Ectodermal cell (in vitro differentiated cells): ENCODE data around the gene SLC35C1.

ENCODE experiments used
- H3K27ac ChIP-seq: 2 replicates; pipeline ENCODE4 v1.7.0; 2013; ENCODE audit warnings: mild to moderate bottlenecking, low read depth, low read length; ENCODE audit not compliant: insufficient read depth, poor library complexity, severe bottlenecking
- H3K27me3 ChIP-seq: 2 replicates; pipeline ENCODE4 v1.7.0; 2013; ENCODE audit warnings: mild to moderate bottlenecking, low read length; ENCODE audit not compliant: insufficient read depth, control insufficient read depth, poor library complexity, severe bottlenecking
- H3K36me3 ChIP-seq: one replicate; pipeline ENCODE4 v1.7.0; 2013; ENCODE audit warnings: low read length; ENCODE audit not compliant: control insufficient read depth, insufficient read depth
- H3K4me1 ChIP-seq: one replicate; pipeline ENCODE4 v1.7.0; 2013; ENCODE audit warnings: low read length; ENCODE audit not compliant: control insufficient read depth, insufficient read depth
- H3K4me3 ChIP-seq: 2 replicates; pipeline ENCODE4 v1.7.0; 2013; ENCODE audit warnings: low read depth, low read length, control low read depth; ENCODE audit not compliant: insufficient read depth
- H3K9me3 ChIP-seq: 2 replicates; pipeline ENCODE4 v1.7.0; 2013; ENCODE audit warnings: mild to moderate bottlenecking, low read length, moderate library complexity; ENCODE audit not compliant: control insufficient read depth
- WGBS, 2 experiments: methylation state at CpG; one replicate each; pipeline ENCODE4 v1.1.7; 2013; ENCODE audit warnings: missing lambda C conversion rate in 2 of 2; 5-methylcytosine and 5-hydroxymethylcytosine counted together

Gene SLC35C1

DNA sequence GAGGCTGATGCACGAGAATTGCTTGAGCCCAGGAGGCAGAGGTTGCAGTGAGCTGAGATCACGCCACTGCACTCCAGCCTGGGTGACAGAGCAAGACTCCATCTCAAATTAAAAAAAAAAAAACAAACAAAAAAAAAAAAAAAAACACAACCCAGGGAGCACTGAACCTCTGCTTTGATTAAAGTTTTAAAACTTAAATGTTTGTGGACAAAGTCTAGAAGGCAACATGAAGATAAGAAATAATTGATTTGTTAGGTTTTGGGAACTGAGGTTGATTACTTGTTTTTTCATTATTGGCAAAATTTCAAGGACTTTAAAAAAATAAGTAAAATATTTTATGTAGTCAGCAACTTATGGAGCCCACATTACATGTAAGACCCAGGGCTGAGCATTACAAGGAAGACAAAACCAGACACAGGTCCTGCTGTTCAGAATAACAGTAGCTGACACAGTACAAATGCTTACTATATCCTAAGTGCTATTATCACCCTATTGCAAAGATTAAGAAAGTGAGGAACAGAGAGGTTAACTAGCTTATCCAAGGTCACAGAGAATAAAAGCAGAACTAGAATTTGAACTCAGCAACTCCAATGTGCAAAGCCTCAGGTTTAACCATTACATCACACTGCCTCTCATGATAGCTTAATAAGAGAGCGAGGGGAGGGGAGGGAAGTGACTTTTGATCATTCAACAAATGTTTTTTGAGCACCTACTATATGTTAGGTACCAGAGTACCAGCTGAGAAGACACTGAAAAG lies 40.1 kb downstream of the SLC35C1 start:
- Histone ChIP-seq H3K4me1 (peaks cover 17% of the 10 kb centered on the region), H3K36me3 (no peaks in the 10 kb centered on the region), H3K9me3 (no peaks in the 10 kb centered on the region), H3K27me3 (peaks cover 30% of the 10 kb centered on the region), H3K4me3 (no peak overlapping the region), H3K27ac (no peak overlapping the region)
- WGBS, 2 experiments, result 74 to 78% methylated on average over 3 of the region's 3 CpGs

DNA sequence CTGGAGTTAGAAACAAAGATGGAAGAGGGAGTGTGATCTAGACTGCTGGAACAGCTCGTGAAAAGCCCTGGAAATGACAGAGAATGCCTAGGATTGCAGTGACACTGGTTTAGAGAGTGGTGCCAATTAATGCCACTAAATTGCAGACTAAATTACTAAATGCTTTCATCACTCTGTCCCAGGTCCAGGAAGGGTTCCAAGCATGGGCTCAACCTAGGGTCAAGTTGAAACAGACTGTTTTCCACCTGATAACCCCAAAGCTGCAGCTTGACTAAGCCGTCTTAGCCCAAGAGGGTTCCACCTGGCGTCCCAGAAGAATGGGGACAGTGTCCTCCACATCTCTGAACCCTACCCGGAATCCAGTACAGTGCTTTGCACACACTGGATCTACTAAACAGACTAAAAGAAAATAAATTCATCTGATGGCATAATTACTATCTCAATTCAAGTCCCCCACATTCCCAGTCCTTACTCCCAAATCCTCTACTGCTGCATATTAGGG lies 41.3 kb downstream of the SLC35C1 start:
- H3K4me1 ChIP-seq, result peaks cover 17% of the 10 kb centered on the region
- no peak overlapping the region for H3K4me3 ChIP-seq
- H3K27me3 ChIP-seq, result peaks cover 30% of the 10 kb centered on the region
- 72 to 78% methylated on average over 4 of the region's 4 CpGs for WGBS, 2 experiments
- H3K9me3 ChIP-seq, result no peaks in the 10 kb centered on the region
- no peaks in the 10 kb centered on the region for H3K36me3 ChIP-seq
- H3K27ac ChIP-seq, result no peak overlapping the region

DNA sequence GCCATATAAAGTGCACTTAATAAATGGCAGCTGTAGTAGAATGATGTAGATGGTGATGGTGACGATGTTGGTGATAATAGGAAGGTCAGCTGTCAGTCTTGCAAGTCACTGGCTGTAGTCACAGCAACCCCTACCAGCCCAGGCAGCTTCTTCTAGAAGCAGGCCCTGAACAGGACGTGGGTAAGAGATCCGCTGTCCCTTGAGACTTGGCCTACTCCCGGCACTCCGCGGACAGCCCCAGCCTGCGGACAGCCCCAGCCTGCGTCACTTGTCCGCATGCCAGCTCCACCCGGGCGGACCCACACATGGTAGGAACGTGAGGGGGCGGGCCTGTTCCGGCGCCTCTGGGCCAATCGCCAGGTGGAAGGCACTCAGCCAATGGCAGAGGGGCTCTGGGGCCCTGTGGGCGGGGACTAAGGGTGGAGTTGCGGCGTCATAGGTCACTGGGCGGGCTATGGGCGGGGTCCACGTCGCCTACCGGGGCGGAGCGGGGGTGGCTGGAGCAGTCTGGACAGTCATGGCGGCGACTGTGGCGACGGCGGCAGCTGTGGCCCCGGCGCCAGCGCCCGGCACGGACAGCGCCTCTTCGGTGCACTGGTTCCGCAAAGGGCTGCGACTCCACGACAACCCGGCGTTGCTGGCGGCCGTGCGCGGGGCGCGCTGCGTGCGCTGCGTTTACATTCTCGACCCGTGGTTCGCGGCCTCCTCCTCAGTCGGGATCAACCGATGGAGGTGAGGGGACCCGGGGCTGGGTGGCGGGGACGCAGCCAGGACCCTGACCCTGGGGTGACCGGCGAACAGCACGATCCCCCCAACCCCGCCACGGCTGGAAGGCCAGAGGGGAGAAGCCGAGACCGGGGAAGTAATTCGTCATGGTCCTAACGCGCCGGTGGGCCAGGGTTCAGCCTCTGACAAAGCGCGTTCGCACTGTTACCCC lies 42.3 kb downstream of the SLC35C1 start, which contains the start of gene CRY2:
TSS of gene CRY2 (plus strand) at position 502 of the 937 bp plus-strand sequence. CDS start at position 518, 16 bp downstream.
- peak within 1 kb of the TSS; percentile 79 for H3K27ac ChIP-seq
- peaks cover 21% of the 10 kb centered on the region for H3K4me1 ChIP-seq
- H3K36me3 ChIP-seq, result no peaks in the 10 kb centered on the region
- H3K27me3 ChIP-seq, result peaks cover 30% of the 10 kb centered on the region
- no peaks in the 10 kb centered on the region for H3K9me3 ChIP-seq
- WGBS, 2 experiments, result 1% methylated on average over 75 of the region's 75 CpGs
- H3K4me3 ChIP-seq, result peak within 1 kb of the TSS; percentile 66

DNA sequence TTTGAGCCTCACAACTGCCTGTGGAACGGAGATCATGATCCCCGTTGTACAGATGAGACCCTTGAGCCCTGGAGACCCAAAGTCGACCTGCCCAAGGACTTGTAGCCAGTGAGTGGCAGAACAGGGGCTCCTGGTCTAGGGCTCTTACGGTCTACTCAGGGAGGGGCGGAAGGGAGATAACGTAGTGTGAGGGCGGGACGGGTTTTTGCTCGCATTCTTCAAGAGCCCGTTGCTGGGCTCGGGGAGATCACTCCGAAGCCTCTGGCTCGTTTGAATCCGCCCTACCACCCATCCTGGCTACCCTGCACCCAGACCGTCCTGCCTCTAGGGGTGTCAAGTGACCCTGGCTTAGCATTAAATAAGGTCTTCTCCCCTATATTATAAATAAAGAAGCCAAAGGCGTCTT lies 43.0 kb downstream of the SLC35C1 start:
- Histone ChIP-seq H3K4me3 (peak overlapping the region; percentile 66), H3K27me3 (peaks cover 30% of the 10 kb centered on the region), H3K36me3 (no peaks in the 10 kb centered on the region), H3K9me3 (no peaks in the 10 kb centered on the region), H3K4me1 (peaks cover 25% of the 10 kb centered on the region), H3K27ac (peak overlapping the region; percentile 79)
- WGBS, 2 experiments, result 3 to 4% methylated on average over 16 of the region's 16 CpGs

DNA sequence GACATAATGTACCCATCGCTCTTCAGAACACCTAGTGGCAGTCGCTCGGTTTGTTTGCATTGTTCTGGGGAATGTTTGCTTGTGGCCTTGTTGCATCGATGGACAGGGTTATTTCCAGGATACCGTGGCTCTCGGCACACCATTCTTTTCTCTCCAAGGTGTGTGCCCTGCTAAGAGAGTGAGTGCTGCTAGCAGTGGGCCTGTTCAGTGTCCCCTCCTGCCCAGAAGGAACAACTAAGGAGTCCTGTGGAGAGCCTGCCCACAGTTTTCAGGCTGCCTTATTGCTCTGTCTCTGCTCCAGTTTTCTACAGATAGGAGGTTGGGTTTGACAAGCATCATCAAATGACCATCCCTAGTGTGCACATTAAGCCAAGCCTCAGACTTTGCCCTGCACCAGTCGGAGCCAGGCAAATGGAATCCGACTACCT lies 43.7 kb downstream of the SLC35C1 start:
- WGBS, 2 experiments, result 72 to 74% methylated on average over 8 of the region's 8 CpGs
- H3K4me1 ChIP-seq, result peaks cover 25% of the 10 kb centered on the region
- H3K27ac ChIP-seq, result no peak overlapping the region
- H3K36me3 ChIP-seq, result no peaks in the 10 kb centered on the region
- peak overlapping the region; percentile 66 for H3K4me3 ChIP-seq
- H3K27me3 ChIP-seq, result peaks cover 25% of the 10 kb centered on the region
- no peaks in the 10 kb centered on the region for H3K9me3 ChIP-seq

DNA sequence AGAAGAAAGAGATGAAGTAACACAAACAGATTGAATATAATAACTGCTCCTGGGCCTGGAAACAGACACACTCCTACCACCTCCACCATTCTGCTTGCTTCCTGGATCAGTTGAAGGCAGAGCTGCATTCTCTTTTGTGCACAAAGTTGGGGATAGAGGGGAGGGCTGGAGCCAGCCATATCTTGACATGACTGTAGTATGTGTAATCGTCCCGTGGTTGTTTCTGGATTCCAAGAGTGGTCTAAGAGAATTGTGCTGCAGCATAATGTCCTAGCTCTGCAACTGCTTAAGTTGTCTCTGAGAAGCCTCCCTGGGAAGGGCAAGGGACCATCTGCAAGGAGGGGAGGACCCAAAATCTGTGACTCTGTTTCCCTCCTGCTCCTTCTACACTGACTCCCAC lies 45.5 kb downstream of the SLC35C1 start:
- Histone ChIP-seq H3K27me3 (peaks cover 16% of the 10 kb centered on the region), H3K27ac (no peak overlapping the region), H3K9me3 (no peaks in the 10 kb centered on the region), H3K4me3 (no peak overlapping the region), H3K36me3 (no peaks in the 10 kb centered on the region), H3K4me1 (peaks cover 32% of the 10 kb centered on the region)
- 91 to 97% methylated on average over 2 of the region's 2 CpGs for WGBS, 2 experiments

GRCh38 chr11:45851228-45851627 lies 46.3 kb downstream of the SLC35C1 start:
- WGBS, 2 experiments, result 94% methylated on average over 2 of the region's 2 CpGs
- H3K27me3 ChIP-seq, result peaks cover 8% of the 10 kb centered on the region
- peaks cover 32% of the 10 kb centered on the region for H3K4me1 ChIP-seq
- no peaks in the 10 kb centered on the region for H3K36me3 ChIP-seq
- no peak overlapping the region for H3K27ac ChIP-seq
- no peak overlapping the region for H3K4me3 ChIP-seq
- H3K9me3 ChIP-seq, result no peaks in the 10 kb centered on the region

DNA sequence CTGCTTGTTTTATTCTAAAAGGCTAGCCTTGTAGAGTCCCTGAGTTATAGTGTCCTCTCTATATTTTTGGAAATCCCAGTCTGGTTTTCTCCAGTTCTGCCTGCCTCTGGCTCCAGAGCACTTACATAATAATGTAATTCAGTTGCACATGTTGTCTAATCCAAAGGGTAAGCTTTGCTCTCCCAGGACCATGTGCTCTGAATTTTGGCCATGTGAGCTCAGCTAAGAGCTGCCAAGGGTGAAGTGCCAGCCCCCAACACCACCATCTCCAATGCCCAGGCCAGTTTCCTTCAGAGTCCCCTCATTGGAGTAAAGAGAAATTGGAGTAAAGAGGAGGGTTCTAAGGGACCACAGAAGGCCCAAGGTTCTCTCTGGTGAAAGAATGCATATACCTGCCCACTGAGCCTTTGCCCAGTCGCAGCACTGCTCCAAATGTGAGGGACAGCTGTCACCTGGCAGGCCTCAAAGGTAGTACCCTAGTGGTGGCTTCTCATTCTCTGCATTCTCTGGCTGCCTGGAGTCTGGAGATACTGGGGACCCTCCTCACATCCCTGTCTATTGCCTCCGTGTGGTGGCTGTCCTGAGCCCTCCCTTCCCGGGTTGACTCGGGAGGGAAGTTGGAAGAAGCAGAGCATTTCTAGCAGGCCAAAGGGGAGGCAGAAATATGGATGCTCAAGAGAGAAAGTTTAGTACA lies 47.2 kb downstream of the SLC35C1 start:
- Histone ChIP-seq H3K4me1 (peaks cover 26% of the 10 kb centered on the region), H3K9me3 (no peaks in the 10 kb centered on the region), H3K27ac (no peak overlapping the region), H3K4me3 (no peak overlapping the region), H3K27me3 (no peaks in the 10 kb centered on the region), H3K36me3 (no peaks in the 10 kb centered on the region)
- 16 to 18% methylated on average over 4 of the region's 4 CpGs for WGBS, 2 experiments

DNA sequence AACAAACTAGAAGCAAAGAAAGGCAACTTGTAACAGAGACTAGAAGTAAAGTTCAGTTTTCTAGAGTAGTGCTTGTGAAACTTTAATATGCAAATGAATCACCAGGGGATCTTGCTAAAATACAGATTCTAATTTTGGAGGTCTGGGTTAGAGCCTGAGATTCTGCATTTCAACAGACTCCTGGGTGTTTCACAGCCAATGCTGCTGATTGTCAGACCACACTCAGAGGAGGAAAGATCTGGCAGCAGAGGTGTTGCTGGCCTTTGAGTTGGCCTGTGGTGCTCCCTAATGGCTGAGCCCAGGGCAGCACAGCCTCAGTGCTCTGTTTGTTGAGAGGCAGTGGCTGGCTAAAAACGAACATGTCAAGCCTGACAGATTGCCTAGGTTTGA lies 47.8 kb downstream of the SLC35C1 start:
- H3K9me3 ChIP-seq, result no peaks in the 10 kb centered on the region
- no peaks in the 10 kb centered on the region for H3K27me3 ChIP-seq
- H3K4me1 ChIP-seq, result peaks cover 29% of the 10 kb centered on the region
- H3K27ac ChIP-seq, result no peak overlapping the region
- no peak overlapping the region for H3K4me3 ChIP-seq
- 0 to 30% methylated on average over 1 of the region's 1 CpG for WGBS, 2 experiments
- no peaks in the 10 kb centered on the region for H3K36me3 ChIP-seq
